Stimulated activated CD8-positive, alpha-beta memory T cell treated with anti-CD3 and anti-CD28 coated beads, Interleukin-15, amount 100 ng/mL, for 48 hours (primary cell): ENCODE measurements around the gene ANKS1B.

Experiments
- DNase-seq, 2 donors: peaks; one replicate each; pipeline ENCODE4 v3.0.0-alpha.2; 2020; ENCODE audit warnings: low read depth in 2 of 2

The ANKS1B gene

GRCh38 chr12:98818239-98818638 is 1166.5 kb downstream of the ANKS1B start:
- no peak for DNase-seq

- DNase-seq, result no peak
Measured at GRCh38 chr12:98817742-98818141, 1167.0 kb downstream of the ANKS1B start.

DNA sequence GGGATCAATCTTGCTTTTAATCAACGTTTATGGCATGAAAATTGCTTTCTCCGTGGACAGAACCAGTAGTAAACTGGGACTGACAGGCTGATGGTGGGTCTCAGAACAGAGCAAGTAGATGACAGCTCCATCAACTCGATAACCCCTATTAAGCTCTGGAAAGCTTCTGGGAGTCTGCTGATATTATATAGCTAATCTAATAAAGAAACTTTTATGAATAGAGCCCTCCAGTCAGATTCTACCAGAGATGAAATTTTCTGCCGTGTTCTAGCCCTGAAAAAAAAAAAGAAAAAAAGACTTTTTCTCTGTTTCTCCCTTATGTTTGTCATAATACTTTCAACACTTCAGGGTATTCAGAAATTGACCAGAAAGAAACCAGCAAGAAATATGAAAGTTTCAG is 1168.0 kb downstream of the ANKS1B start:
- DNase-seq, result no peak

DNA sequence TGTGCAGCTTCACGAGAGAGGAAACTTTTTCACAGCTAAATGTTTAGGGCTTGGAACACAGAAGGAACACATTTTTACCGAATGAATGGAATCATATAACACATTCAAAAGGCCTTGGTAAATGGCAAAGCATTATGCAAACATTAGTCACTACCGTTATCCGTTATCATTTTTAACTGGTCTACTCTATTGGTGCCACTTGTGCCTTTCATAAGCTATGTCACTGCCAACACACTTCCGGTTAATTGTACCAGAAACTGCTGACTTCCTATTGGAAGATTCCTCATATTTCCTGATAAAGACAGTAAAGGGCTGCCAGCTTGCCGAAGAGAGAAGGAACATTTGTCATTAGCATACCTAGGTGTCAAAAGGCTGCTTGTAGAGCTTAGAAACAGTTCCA is 1170.5 kb downstream of the ANKS1B start:
- no peak for DNase-seq

- no peak for DNase-seq
Measured at GRCh38 chr12:98812225-98812624, 1172.5 kb downstream of the ANKS1B start.

DNA sequence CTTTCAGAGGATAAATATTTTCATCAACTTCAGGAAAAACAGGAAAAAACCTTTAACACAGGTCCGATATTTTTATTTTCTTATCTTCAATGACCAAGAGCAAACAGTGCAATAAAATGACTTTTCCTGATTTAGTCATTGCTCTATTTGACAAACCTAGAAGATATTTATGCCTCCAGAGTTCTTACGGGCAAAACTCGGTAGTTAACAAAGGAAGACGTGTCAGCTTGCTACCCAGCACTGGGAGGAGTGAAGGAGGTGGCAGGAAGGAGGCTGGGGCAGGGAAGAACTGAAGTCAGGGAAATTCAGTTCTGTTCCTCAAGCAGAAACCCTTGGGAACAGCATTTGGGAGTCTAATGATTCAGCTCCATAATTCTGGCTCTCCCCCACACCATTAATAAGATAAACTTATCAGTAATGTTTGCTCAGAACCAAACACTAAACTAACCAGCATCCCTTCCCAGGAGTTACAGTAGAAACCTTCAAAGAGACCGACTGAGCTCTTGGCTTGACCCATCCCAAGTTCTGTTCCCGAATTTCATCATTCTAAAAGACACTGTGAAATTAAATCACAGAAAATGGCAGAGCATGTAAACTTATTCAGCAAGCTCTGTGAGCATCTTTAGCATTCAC is 1176.4 kb downstream of the ANKS1B start:
- DNase-seq, result no peak

- no peak for DNase-seq
Measured at GRCh38 chr12:98807187-98807586, 1177.5 kb downstream of the ANKS1B start.

- no peak for DNase-seq
Measured at GRCh38 chr12:98803468-98804209, 1181.1 kb downstream of the ANKS1B start.

- DNase-seq, result no peak
Measured at GRCh38 chr12:98799822-98800221, 1184.9 kb downstream of the ANKS1B start.

DNA sequence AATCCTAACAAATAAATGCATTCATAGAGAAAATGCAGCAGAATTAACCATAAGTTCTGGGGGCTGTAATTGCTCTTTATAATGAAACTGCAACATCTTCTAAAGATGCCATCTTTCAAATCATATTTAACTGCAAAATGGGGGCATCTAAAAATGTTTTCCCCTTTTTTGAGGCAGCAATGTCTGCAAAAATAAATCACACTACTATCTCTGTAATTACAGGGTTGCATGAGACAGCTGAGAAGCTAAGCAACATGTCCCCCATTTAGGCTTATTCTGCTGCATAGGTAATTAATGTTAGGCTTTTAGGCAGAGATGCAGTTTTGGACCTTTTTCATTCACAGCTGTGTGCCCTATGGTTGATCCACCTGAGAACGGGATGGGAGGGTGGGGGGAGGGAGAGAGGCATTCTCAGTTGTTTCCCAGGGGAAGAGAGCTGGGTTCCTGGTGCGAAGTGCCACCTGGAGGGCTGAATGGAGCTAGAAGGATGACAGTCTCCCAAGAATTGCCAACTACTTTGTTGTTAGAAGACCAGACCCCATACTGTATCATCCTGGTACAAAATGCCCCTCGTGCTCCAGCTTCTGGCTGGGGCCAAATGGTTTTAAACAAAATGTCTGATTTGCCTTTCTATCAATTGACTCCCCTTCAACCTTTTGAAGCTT is 1185.5 kb downstream of the ANKS1B start:
- DNase-seq, result no peak

DNA sequence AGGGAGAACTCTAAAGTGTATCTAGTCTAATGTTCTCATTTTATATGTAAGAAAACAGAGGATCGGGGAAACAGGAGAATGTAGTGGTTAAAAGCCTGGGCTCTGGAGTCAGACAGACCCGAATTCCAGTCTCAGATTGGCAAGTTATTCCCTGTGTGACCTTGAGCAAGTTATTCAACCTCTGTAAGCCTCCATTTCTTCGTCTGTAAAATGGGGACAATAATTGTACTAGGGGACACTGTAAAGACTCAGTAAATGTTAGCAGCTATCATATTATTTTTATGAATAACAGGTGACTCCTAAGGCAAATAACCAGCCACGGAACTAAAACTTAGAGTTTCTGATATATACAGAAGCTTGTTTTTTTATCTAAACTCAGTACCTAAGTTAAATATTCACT is 1187.5 kb downstream of the ANKS1B start:
- no peak for DNase-seq

DNA sequence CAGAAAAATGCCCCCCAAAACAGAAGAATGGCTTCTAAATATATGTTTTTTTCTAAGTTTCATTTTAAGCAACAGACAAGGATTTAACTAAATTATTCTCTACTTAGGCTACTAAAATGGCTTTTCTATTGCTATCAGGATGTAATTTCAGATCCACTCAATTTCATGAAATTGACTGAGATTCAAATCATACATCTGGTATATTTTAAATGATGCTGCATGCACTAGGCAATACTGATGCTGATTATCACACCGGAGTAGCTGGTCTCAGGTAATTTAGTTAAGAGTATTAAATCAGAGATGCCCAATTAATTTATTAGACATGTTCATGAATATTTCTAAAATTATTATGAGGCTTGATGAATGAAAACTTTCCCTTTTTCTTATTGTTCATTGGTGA is 1188.0 kb downstream of the ANKS1B start:
- DNase-seq, result no peak

- DNase-seq, result no peak
Measured at GRCh38 chr12:98793121-98793520, 1191.6 kb downstream of the ANKS1B start.

DNA sequence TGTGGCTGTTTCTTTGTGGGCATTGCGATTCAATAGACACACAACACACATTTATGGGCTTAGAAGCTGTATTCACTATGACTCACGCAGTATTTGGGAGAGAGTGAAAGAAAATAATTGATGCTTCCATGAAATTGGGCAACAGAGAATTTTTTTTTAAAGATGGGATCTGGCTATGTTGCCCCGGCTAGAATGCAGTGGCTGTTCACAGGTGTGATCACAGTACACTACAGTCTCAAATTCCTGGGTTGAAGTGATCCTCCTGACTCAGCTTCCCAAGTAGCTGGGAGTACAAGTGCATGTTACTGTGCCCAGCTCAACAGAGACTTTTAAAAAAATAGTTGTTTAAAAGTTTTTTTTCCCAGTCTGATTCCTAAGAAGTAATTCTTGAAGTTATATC is 1193.3 kb downstream of the ANKS1B start:
- no peak for DNase-seq

DNA sequence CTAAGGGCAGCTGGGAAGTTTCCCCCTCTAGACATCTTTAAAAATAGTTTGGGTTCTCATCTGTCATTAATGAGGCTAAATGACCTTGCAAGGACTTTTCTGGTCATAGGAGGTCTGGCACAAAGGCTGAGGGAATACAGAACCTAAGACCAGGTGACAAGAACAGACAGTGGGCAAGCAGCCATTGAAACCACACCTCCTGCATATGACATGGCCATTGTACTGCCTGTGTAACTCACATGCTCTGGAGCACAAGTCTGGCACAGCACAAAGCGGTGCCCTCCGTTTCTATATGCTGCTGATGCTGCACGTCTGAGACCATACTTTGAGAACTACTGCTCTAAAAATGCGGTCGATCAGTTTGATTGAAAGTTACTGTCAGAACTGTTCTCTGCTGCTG is 1196.3 kb downstream of the ANKS1B start:
- DNase-seq, result no peak

GRCh38 chr12:98786653-98787052 is 1198.1 kb downstream of the ANKS1B start:
- no peak for DNase-seq

DNA sequence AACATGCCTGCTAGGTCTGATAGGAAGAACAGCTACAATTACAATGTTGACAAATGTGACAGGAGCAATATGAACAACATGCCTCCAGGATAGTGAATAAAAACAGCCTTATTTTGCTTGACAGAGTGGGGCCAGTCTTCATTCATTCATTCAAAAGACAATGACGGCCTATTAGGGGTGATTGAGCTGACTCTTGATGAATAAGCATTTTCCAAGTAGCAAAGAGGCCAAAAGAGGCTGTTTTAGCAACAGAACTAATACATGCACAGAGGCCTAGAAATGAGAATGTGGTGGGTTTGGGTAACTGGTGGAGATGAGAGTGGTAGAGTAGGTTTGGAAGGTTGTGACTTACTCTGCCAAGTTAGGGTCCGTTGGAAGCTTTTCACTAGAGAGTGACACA is 1201.3 kb downstream of the ANKS1B start:
- DNase-seq, result no peak

DNA sequence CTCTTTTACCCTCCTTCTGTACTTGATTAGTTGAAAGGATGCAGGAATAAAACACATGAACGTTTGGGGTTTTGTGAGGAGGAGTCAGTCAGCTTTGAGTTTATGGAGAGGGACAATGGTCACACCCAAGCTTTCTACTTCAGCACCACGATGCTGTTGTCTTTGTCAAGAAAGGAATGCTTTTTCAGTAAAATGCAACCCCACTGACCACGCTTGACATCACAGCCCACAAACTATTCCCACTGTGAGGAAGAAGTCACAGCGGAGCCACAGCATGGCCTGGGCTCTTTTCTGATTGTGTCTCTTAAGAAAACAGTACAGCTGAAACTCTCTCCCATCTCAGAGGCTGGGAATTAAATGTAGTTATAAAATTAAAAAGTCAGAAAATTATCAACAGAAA is 1204.5 kb downstream of the ANKS1B start:
- no peak for DNase-seq

GRCh38 chr12:98772818-98773217 is 1211.9 kb downstream of the ANKS1B start:
- no peak for DNase-seq

DNA sequence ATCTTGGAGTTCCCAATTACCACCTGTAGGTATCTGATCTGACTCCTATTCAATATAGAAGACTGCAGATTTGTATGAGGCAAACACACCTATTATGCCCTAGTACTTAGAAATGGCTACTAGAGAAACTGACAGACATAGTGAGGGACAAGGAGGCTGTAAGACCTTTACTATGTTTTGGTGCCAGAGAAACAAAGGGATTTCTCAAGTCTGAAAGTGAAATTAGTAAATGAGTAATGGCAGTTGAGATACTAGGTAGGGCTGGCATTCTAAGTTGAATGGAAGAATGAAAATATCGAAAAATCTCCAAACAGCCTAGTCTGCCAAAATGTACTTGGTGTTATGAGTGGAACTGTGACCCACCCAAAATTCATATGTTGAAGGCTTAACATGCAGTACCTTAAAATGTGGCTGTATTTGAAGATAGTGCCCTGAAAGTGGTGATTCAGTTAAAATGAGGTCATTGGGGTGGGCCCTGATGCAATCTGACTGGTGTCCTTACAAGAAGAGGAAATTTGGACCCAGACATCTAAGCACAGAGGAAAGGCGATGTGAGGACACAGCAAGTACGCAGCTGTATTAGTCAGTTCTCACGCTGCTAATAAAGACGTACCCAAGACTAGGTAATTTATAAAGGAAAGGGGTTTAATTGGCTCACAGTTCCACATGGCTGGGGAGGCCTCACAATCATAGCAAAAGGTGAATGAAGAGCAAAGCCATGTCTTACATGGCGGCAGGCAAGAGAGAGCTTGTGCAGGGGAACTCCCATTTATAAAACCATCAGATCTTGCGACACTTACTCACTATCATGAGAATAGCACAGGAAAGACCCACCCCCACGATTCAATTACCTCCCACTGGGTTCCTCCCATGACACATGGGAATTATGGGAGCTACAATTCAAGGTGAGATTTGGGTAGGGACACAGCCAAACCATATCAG is 1212.7 kb downstream of the ANKS1B start:
- no peak for DNase-seq

- DNase-seq, result no peak
Measured at GRCh38 chr12:98770230-98770629, 1214.5 kb downstream of the ANKS1B start.

DNA sequence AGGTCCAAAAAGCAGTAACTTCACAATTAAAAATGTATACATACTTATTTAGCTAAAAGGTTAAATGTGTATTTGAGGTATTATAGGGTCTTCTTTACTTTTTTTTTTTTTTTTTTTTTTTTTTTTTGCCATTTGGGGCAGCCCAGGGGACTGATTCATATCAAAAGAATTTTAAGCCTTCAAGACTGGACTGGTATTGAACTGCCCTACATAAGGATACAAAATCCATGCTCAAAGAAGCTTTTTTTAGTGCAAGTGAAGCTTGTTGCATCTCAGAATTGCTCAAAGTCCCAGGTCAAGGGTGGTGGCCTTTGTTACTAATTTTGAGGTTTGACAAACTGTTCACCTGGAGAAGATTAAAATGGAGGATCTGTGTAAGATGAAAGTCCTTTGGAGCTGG is 1215.7 kb downstream of the ANKS1B start:
- DNase-seq, result no peak
